Raji (cell line): ENCODE measurements around the gene GALNT4.

Experiments used
- POLR2A ChIP-seq: IDR thresholded peaks from 2 replicates; pipeline ENCODE4 v1.6.1; 2011; ENCODE audit warnings: low read depth, low read length, control low read depth; ENCODE audit not compliant: insufficient read depth

GALNT4 gene

GRCh38 chr12:89479982-89480381, 44.6 kb downstream of the GALNT4 start:
- TF ChIP-seq POLR2A, result no peak

- TF ChIP-seq POLR2A, result no peak
Observed at GRCh38 chr12:89477633-89478279, 46.8 kb downstream of the GALNT4 start.

GRCh38 chr12:89476904-89477595, 47.5 kb downstream of the GALNT4 start:
- TF ChIP-seq POLR2A, result no peak

- no peak for TF ChIP-seq POLR2A
Observed at GRCh38 chr12:89476232-89476631, 48.4 kb downstream of the GALNT4 start.

- TF ChIP-seq POLR2A, result no peak
Observed at GRCh38 chr12:89475203-89475990, 49.2 kb downstream of the GALNT4 start.

- TF ChIP-seq POLR2A, result no peak
Observed at GRCh38 chr12:89474615-89475014, 50.0 kb downstream of the GALNT4 start.
